B cell (primary cell): Measurements from ENCODE around the gene HIRA. TPM values are rescaled to one million over a fixed set of nuclear protein-coding genes. Genes with fewer than 3 reads are reported as not detected.

Experiments
- ATAC-seq: fragments of 200-7000 bp; cut with Tn5 transposase; one replicate; pipeline ENCODE4 v1.10.0; 2021; ENCODE audit warnings: low read depth, mild to moderate bottlenecking, moderate number of reproducible peaks, moderate library complexity
- CTCF ChIA-PET: fragments of 350-600 bp; sonication (Branson Sonifier 250); formaldehyde crosslinking; loops from one replicate; lab custom pipeline; 2021; ENCODE audit warnings: antibody characterized with exemption, inconsistent platforms; lab: Charles Lee
- POLR2A ChIA-PET: fragments of 350-600 bp; sonication (Branson Sonifier 250); formaldehyde crosslinking; loops from one replicate; lab custom pipeline; 2021; ENCODE audit warnings: antibody characterized with exemption; lab: Charles Lee
- DNase-seq: peaks from one replicate; pipeline ENCODE4 v3.0.0; 2013
- H2AFZ ChIP-seq: 2 replicates; pipeline ENCODE4 v1.6.1; 2012; ENCODE audit warnings: mild to moderate bottlenecking, low read depth, low read length; ENCODE audit not compliant: insufficient read depth, poor library complexity, severe bottlenecking
- H3K27ac ChIP-seq, 2 donors: 1 replicate in 1 of 2; 2 replicates in 1 of 2; pipeline ENCODE4 v1.5.1; 2012 to 2013; ENCODE audit warnings: low read length in 2 of 2, mild to moderate bottlenecking in 2 of 2, moderate library complexity in 1 of 2
- H3K27me3 ChIP-seq, 4 experiments: fragments of 200-600 bp in 1 of 4; sonication (generic) in 1 of 4; replicated peaks in 1 of 4; 1 replicate in 2 of 4; 2 replicates in 2 of 4; pipeline versions ENCODE4 v1.6.1 to v1.7.0; 2013 to 2016; ENCODE audit warnings: low read length in 3 of 4, mild to moderate bottlenecking in 2 of 4, mixed read lengths in 1 of 4, moderate library complexity in 1 of 4; ENCODE audit not compliant: insufficient read depth in 4 of 4, control insufficient read depth in 3 of 4; ENCODE audit errors: control extremely low read depth in 1 of 4
- H3K36me3 ChIP-seq, 2 experiments: replicated peaks in 1 of 2; 1 replicate in 1 of 2; 2 replicates in 1 of 2; pipeline versions ENCODE4 v1.6.1 to v1.7.1; 2013; ENCODE audit warnings: low read length in 1 of 2; ENCODE audit not compliant: insufficient read depth in 2 of 2, control insufficient read depth in 1 of 2; ENCODE audit errors: control extremely low read depth in 1 of 2, extremely low read depth in 1 of 2
- H3K4me1 ChIP-seq, 2 donors: fragments of 200-600 bp in 1 of 2; sonication (generic) in 1 of 2; 1 replicate in 1 of 2; 2 replicates in 1 of 2; pipeline versions ENCODE4 v1.5.1 to v1.6.1; 2013 to 2017; ENCODE audit warnings: low read length in 2 of 2; ENCODE audit not compliant: control insufficient read depth in 2 of 2, insufficient read depth in 2 of 2
- H3K4me2 ChIP-seq: replicated peaks from 2 replicates; pipeline ENCODE3; 2012; ENCODE audit warnings: mild to moderate bottlenecking, low read depth, low read length; ENCODE audit not compliant: poor library complexity, severe bottlenecking
- H3K4me3 ChIP-seq, 5 experiments: fragments of 200-600 bp in 1 of 5; sonication (generic) in 1 of 5; 1 replicate in 3 of 5; 2 replicates in 2 of 5; pipeline versions ENCODE4 v1.5.1 to v1.7.0; 2011 to 2016; ENCODE audit warnings: low read length in 4 of 5, mild to moderate bottlenecking in 4 of 5, low read depth in 2 of 5, control low read depth in 1 of 5, moderate library complexity in 1 of 5; ENCODE audit not compliant: insufficient read depth in 1 of 5; ENCODE audit errors: control extremely low read depth in 1 of 5, extremely low read depth in 1 of 5
- H3K79me2 ChIP-seq: fragments of 200-600 bp; sonication (generic); one replicate; pipeline ENCODE4 v1.6.0; 2016; ENCODE audit warnings: low read length; ENCODE audit not compliant: control insufficient read depth, insufficient read depth
- H3K9ac ChIP-seq: fragments of 200-600 bp; sonication (generic); 2 replicates; pipeline ENCODE4 v1.6.1; 2017; ENCODE audit warnings: mild to moderate bottlenecking, low read length, moderate library complexity
- H3K9me3 ChIP-seq, 3 donors: one replicate each; pipeline versions ENCODE4 v1.6.1 to v1.7.1; 2013; ENCODE audit warnings: low read length in 2 of 3; ENCODE audit not compliant: control insufficient read depth in 2 of 3, insufficient read depth in 1 of 3; ENCODE audit errors: control extremely low read depth in 1 of 3
- H4K20me1 ChIP-seq: 2 replicates; pipeline ENCODE4 v1.6.0; 2012; ENCODE audit warnings: mild to moderate bottlenecking, low read length; ENCODE audit not compliant: insufficient read depth, control insufficient read depth, poor library complexity, severe bottlenecking
- H3K27ac Mint-ChIP-seq: one replicate; pipeline ENCODE4 v1.8.0; 2021; ENCODE audit warnings: mixed read lengths
- H3K27me3 Mint-ChIP-seq: one replicate; pipeline ENCODE4 v1.8.0; 2021; ENCODE audit warnings: mixed read lengths
- H3K4me1 Mint-ChIP-seq: one replicate; pipeline ENCODE4 v1.8.0; 2021; ENCODE audit warnings: mixed read lengths
- H3K4me3 Mint-ChIP-seq: one replicate; pipeline ENCODE4 v1.8.0; 2021; ENCODE audit warnings: mixed read lengths
- H3K9me3 Mint-ChIP-seq: one replicate; pipeline ENCODE4 v1.8.0; 2022; ENCODE audit warnings: mixed read lengths; ENCODE audit not compliant: insufficient read depth
- EZH2 ChIP-seq: IDR thresholded peaks from 2 replicates; pipeline ENCODE4 v1.6.1; 2012; ENCODE audit warnings: borderline replicate concordance, low read depth, mild to moderate bottlenecking, moderate library complexity, low read length; ENCODE audit not compliant: insufficient read depth, poor library complexity, severe bottlenecking
- WGBS: methylation state at CpG from one replicate; pipeline ENCODE4 v1.1.5; 2013; ENCODE audit warnings: missing lambda C conversion rate; ENCODE audit not compliant: insufficient coverage; 5-methylcytosine and 5-hydroxymethylcytosine counted together
- intact Hi-C: fragments of 100-400 bp; cut with micrococcal nuclease; formaldehyde crosslinking; loops from one replicate; pipeline ENCODE4 v1.10.0; 2022
- polyA plus RNA-seq: library from polyadenylated mRNA; depleted of rRNA; stranded (reverse); fragments of >200 nt; gene quantifications from 2 replicates; pipeline ENCODE4 v1.2.3, GENCODE V29; 2012
- total RNA-seq, 2 donors: library from RNA; stranded (reverse); fragments of 120-200 nt in 1 of 2; gene quantifications; 1 replicate in 1 of 2; 2 replicates in 1 of 2; pipeline versions ENCODE4 v1.2.3 to v1.2.4, GENCODE V29; 2013 to 2022
- TF ChIP-seq, protein P1 (sequence below): fragments of 200-600 bp; IDR thresholded peaks from one replicate; pipeline ENCODE4 v1.8.0; 2022; ENCODE audit warnings: antibody characterized with exemption, mild to moderate bottlenecking

Gene HIRA
- total and polyA plus RNA-seq, 2 donors (not counting 1 experiment from before 2014, with no cell fraction given) = 28.3 to 34.5 TPM

DNA sequence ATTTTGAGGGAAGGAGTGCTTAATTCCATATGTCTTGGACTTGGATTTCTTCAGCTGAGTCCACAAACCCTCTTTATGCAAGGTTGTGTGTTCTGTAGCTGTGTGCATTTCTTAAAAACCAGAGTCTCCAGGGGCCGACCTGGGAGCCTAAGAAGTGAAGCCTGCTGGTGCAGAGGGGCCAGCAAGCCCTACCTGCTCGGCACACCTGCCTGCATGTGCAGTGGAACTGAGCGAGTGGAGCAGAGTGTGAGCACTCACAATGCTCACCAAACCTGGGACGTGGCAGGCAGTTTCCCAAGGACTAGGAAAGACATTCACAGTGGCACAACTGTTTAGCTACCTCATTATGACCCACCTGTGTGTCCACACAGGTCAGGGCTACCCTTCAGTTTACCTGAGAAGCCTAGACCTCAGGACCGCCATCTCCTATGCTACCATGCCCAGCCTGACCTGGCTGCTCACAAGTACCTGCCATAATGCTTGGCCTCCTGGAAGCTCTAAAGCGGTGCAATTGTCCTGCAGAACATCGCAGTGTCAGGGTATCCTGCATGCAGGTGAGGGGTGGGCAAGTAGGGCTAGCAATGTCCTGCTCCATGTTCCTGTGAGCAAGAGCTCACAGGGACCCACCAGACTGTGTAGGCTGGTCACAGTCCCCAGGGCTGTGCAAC is 12.1 kb upstream of the HIRA start:
- ATAC-seq = no peak

DNA sequence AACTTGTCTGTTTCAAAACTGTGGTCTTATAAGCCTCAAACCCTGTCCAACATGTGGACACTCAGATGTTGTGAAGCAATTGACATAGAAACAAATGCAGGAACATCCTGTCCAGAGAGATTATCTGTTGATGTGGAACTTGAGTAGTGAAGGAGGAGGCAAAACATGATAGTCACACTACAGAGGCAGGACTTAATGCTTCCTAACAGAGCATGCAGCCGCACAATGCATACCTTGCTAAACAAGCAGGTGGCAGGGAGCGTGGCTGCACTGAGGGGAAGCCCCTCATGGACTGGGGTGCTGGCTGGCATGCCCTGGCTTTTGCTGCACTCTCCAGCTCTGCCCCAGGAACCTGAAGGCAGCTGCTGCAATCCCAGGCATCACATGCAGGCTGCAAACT is 10.6 kb upstream of the HIRA start:
- Mint-ChIP-seq H3K4me3 (no peak overlapping the region), H3K27ac (no peak overlapping the region), H3K9me3 (no peaks in the 10 kb centered on the region), H3K27me3 (no peaks in the 10 kb centered on the region), H3K4me1 (peaks cover 32% of the 10 kb centered on the region)
- ChIA-PET CTCF (no interaction called here), POLR2A (no interaction called here)
- Histone ChIP-seq H3K9ac (no peak overlapping the region), H3K4me3 (no peak overlapping the region), H3K4me2 (no peak overlapping the region), H3K27ac (no peak overlapping the region), H4K20me1 (peaks cover 22% of the 10 kb centered on the region), H3K4me1 (peaks cover 8 to 11% of the 10 kb centered on the region in 2 donors), H3K9me3 (no peaks in the 10 kb centered on the region), H3K27me3 (no peaks in the 10 kb centered on the region), H3K79me2 (peaks cover 67% of the 10 kb centered on the region), H3K36me3 (peaks cover 4 to 38% of the 10 kb centered on the region in 2 experiments), H2AFZ (no peak overlapping the region)
- intact Hi-C loops = no loop called here
- ATAC-seq (no peak), DNase-seq (no peak)
- TF ChIP-seq, protein P1, sequence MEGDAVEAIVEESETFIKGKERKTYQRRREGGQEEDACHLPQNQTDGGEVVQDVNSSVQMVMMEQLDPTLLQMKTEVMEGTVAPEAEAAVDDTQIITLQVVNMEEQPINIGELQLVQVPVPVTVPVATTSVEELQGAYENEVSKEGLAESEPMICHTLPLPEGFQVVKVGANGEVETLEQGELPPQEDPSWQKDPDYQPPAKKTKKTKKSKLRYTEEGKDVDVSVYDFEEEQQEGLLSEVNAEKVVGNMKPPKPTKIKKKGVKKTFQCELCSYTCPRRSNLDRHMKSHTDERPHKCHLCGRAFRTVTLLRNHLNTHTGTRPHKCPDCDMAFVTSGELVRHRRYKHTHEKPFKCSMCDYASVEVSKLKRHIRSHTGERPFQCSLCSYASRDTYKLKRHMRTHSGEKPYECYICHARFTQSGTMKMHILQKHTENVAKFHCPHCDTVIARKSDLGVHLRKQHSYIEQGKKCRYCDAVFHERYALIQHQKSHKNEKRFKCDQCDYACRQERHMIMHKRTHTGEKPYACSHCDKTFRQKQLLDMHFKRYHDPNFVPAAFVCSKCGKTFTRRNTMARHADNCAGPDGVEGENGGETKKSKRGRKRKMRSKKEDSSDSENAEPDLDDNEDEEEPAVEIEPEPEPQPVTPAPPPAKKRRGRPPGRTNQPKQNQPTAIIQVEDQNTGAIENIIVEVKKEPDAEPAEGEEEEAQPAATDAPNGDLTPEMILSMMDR = no peak
- no peak for TF ChIP-seq EZH2
- WGBS = 82% methylated on average over 2 of the region's 2 CpGs

More for the DNA sequence above, 12.1 kb upstream of the HIRA start:
- Histone ChIP-seq H3K4me2 (no peak overlapping the region), H3K4me3 (no peak overlapping the region), H3K27ac (no peak overlapping the region), H3K79me2 (peaks cover 76% of the 10 kb centered on the region), H4K20me1 (peaks cover 22% of the 10 kb centered on the region), H3K9me3 (no peaks in the 10 kb centered on the region), H2AFZ (no peak overlapping the region), H3K9ac (no peak overlapping the region), H3K27me3 (no peaks in the 10 kb centered on the region), H3K36me3 (peaks cover 0 to 38% of the 10 kb centered on the region in 2 experiments), H3K4me1 (peaks cover 12 to 19% of the 10 kb centered on the region in 2 donors)
- no peaks in the 10 kb centered on the region for H3K9me3 Mint-ChIP-seq
- DNase-seq = no peak
- no peaks in the 10 kb centered on the region for H3K27me3 Mint-ChIP-seq
- H3K4me1 Mint-ChIP-seq = peaks cover 41% of the 10 kb centered on the region
- ChIA-PET POLR2A (interaction anchor here (4.5 kb wide), 1 partner anchor 10 kb away, joined by 29 read pairs; the partner anchor contains the start of genes HIRA and MRPL40), CTCF (interaction anchor here (1.6 kb wide), 1 partner anchor 145 kb away, joined by 4 read pairs; no protein-coding TSS in a partner anchor)
- TF ChIP-seq EZH2 = no peak
- TF ChIP-seq, protein P1 = no peak
- intact Hi-C loops = no loop called here
- H3K4me3 Mint-ChIP-seq = no peak overlapping the region
- no peak overlapping the region for H3K27ac Mint-ChIP-seq
- 85% methylated on average over 7 of the region's 7 CpGs for WGBS
